Measurements from ENCODE around the gene CENPX.

CENPX gene

GRCh38 chr17:82022310-82022980 lies at the start of gene CENPX:
Gene CENPX (minus strand): TSS chr17:82022878. CDS start chr17:82022861, 17 bp downstream.
- DNase-seq: peak in 1 of 56 donors; percentile 52

DNA sequence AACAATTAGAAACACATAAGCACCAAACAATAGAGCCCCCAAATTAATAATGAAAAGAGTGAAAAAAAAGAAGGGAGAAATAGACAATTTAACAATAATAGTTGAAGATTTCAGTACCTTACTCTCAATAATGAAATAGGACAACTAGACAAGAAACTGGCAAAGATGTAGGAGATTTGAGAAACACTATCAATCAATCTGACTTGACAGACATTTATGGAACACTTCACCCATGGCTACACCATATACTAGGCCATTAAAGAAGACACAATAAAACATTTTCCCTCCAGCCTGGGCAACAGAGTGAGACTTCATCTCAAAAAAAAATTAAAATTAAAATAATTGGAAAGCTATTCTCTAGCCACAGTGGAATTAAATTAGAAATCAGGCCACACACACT lies 47.9 kb upstream of the CENPX start:
- no peak for DNase-seq

GRCh38 chr17:82065638-82066303 lies 43.1 kb upstream of the CENPX start, which contains the start of gene DUS1L:
Gene DUS1L (minus strand): TSS chr17:82065804. CDS start chr17:82065059, 745 bp downstream.
- DNase-seq: peak in 35 of 56 donors; percentile 5 to 69 (median 36)

GRCh38 chr17:82065193-82065637 lies 42.5 kb upstream of the CENPX start:
- no peak for DNase-seq

- no peak for DNase-seq
Measured at GRCh38 chr17:82064433-82065192, 41.9 kb upstream of the CENPX start.

DNA sequence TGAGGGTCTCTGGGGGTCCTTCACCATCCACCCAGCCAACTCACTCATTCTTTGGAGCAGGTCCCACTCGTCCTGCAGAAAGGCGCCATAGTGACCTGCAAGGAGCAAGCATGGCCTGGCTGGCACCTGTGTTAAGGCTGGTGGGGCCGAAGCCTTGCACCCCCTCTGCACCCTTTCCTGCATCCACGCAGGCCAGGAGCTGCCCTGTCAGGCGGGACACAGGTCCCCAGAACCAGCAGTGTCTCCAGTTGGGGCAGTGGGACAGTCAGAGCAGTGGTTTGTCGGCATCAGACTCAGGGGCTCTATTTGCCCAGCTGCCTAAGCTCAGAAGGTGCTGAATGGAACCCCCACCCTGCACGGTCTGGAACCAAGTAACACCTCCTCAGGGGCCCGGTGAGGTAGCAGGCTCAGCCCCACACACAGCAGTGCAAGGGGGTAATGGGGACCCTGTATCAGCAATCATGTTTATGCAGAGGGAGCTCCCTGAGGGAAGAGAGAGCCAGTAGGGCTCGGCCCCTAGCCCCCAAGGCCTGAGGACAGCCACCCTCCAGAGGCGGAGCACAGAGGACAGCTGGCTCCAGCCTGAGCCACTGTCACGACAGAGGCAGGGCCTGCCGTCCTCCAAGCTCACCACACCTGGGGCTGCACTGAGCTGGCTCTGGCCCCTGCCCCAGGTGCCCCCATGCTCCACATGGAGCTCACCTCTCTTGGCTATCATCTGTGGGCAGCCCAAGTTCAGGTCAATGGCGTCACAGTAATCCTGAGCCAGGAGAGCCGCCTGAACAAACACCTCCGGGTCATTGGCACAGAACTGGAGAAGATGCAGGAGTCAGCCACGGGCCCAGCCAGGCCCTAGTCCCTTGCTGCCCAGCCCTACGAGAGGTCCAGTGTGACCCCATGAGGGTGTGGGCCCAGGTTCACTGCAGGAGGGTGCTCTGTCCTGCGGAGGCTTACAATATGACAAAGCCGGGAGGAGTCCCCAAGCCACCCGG lies 41.0 kb upstream of the CENPX start:
- no peak for DNase-seq

DNA sequence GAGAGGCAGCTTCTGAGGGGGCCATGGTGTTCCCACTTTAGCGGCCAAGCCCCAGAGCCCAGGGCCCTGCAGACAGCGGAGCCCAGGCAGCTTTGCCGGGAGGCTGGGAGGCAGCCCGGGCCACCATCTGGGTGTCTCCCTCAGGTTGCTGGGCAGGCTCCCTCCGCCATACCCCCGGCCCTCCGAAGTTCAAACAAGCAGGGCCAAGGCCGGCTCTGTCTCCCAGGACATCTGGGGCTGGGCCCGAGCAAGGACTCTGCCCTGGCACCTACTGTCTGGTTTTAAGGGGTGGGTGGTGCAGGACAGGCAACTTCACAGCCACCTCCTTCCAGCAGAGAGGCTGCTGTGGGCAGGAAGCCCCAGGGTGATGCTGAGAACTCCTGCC lies 40.3 kb upstream of the CENPX start:
- no peak for DNase-seq

GRCh38 chr17:82062076-82062983 lies 39.7 kb upstream of the CENPX start:
- DNase-seq: no peak

DNA sequence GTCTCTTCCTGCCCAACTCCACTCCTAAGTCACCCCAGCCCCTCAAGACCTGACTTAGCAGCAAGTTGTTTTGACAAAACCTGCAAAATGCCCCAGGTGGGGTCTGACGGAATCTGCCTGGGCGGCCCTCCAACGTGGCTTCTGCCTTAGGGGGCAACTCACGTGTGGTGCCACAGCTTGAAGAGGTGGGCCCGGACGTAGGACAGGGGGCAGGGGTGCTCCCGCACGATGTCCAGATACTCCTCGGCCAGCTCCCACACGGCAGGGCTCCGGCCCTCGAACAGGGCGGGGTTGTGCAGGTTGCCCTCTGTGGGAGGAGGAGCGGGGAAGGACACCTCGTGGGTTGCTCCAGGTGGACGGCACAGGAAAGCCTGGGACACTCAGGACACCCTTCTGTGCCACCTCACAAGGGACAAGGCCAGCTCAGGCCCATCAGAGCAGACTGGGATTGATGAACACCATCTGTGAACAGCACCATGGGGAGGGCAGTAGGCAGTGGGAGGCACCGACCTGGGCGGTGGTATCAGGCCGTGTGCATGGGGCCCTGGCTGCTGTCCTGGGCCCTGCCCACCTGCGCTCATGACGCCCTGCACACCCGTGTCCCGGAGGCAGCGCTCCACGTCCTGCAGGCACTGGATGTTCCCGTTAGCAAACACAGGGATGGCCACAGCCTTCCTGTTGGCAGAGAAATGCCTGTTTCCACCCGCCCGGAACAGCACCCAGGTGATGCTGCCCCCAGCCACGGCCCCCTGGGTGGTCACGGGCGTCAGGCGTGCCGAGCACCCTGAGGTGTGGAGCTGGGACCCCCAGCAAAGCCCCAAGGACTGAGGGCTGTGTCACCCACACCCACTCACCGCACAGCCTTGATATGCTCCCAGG lies 38.6 kb upstream of the CENPX start:
- DNase-seq: no peak

GRCh38 chr17:82060614-82061013 lies 37.9 kb upstream of the CENPX start:
- DNase-seq: no peak

DNA sequence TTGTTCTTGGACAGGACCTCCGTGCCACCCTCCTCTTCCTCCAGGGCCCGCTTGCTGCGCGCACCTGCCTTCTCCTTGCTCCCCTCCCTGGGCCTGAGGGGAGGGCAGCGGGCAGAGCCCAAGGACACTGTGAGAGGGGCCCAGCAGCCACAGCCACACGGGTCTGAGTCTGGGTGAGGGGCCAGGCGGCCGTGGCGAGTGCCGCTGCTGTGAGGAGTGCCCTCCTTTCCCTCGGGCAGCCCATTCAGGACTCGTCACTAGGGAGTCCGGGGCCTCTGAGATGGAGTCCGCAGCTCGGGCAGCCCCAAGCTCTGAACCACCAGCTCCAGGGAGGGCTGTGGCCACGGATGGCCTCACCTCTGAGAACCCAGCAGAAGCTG lies 37.3 kb upstream of the CENPX start:
- no peak for DNase-seq

DNA sequence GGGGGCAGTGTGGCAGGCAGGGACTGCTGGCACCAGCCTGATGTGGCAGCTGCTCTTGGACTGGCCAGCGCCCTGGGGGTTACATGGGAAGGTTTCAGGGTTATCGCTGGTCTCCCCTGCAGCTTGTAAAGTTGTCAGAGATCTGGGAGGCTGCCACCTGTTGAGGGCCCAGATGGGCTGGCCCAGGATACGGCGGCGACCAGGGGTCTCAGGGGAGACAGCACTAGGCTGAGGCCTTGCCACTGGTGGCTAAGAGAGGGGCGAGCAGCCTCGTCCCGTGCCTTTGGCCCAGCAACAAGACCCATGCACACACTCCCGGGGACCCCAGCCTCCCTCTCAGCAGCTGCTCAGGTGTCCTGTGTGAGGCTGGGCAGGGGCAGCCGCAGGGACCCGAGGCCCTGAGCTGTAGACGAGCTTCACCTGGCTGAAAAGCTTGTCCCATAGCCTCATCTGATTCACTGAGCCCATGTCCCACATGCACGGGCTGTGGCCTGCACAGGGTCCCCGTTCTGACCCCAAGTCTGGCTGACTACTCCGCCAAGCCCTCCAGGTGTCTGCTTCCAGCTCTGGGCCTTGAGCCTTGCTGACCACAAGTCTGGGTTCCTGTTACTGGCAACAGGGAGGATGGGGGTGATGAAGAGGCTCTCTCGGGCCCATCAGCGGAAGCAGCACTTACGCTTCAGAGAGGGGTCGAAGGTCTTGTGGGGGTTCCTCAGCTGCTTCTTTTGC lies 36.8 kb upstream of the CENPX start:
- DNase-seq: no peak

DNA sequence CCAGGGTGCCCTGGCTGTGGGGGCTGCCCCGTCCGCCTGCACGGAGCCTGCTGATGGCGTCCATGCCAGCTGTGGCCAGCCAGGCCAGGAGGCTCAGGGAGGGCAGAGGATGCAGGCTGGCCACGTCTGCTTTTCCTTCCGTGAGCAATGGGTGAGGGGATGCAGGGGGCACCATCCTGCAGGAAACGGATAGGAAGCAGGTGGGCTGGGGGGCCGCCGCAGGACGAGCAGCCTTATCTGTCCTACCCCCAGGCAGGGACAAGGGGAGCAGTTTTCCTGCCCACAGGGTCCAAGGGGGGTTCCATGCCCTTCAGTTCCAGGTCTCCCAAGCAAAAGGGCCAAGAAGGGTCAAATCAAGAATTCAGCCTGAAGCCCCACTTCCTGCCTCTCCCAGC lies 36.2 kb upstream of the CENPX start:
- no peak for DNase-seq

DNA sequence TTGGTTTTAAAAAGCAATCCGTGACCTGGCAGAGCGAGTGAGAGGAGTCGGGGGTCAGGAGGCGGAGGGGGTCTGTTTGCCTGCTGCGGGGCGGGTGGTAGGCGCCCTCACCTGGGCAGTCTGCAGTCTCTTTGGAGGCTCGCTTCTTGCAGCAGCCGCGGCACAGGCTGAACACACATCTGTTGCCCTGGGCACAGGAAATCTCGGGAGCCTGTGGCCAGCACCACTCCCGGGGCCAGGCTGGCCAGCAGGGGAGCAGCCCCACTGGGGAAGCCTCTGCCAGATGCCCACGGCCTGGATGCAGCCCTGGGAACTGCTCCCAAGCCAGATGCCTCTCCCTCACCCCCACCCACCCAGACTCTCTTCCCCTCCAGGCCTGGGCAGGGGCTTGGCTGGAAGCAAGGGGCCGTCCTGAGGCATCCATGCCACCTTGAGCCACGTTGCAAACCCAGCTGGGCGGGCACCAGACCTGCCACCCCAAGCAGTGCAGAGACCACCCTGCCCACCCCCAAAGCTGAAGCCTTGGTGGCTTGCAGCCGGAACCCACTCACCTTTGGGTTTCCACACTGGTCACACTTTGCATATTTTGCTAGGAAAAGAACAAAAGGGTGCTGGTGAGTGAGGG lies 35.7 kb upstream of the CENPX start:
- DNase-seq: no peak

- DNase-seq: no peak
Measured at GRCh38 chr17:82056729-82057621, 34.3 kb upstream of the CENPX start.

GRCh38 chr17:82055965-82056728 lies 33.5 kb upstream of the CENPX start:
- no peak for DNase-seq

Measured in amygdala (tissue), 56 donors.